Activated CD4-positive, alpha-beta T cell treated with anti-CD3 and anti-CD28 coated beads, Interleukin-2, amount 50 U/mL, for 24 hours (primary cell): ENCODE results near the gene SP6.
A peak's percentile ranks its signal among the peaks of the same experiment; 100 is the strongest.

Source experiments
- DNase-seq, 2 donors: peaks; one replicate each; pipeline ENCODE4 v3.0.0-alpha.2; 2020; ENCODE audit warnings: low read depth in 1 of 2, low spot score in 1 of 2

Gene SP6

DNA sequence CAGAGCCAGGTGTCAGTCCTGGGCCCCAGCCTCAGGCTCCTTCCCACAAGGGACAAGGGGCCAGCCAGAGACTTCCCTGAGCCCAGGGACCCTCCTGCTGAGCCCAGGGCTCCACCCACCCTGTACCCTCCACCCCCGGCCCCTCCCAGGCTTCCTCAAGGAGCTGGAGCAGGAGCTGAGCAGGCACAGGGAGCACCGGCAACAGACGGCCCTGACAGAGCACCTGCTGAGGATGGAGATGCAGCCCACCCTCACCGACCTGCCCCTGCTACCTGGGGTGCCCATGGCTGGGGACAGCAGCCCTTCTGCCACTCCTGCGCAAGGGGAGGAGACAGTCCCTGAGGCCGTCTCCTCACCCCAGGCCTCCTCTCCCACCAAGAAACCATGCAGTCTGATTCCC, 14.4 kb downstream of the SP6 start:
- DNase-seq: no peak

DNA sequence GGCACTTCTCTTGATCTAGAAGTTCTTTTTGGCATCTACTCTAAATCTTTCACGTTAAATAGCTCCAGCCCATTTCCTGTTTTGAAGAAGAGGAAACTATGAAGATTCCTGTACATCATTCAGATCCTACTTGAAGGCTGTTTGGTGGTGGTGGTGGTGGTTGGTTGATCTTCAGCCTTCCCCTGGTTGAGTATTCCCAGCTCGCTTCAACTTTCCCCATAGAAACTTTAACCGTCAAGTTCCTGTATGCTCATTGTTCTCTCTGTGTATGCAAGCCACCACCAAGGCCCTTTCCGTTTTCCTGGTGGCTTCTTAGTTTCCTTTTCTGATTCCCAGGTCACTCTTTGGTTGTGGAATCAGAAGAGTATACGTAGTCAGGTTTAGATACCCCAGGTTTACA, 16.2 kb downstream of the SP6 start:
- no peak for DNase-seq

DNA sequence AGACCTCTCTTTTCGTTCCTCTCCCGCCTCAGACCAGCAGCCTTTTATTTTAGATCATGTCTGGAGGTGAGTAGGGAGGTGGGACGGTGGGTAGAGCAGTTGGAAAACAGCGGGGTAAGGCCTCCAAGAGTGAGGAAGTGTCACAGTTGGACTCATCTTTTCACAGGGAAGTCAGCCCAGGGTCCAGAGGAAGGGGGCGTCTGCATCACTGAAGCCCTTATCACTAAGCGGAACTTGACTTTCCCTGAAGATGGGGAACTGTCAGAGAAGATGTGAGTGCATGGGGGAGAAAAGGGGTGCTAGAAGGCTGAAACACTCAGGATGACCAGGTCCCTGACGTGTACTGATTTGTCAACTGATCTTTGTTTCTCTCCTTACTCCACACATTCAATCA, 19.0 kb downstream of the SP6 start:
- DNase-seq: no peak

DNA sequence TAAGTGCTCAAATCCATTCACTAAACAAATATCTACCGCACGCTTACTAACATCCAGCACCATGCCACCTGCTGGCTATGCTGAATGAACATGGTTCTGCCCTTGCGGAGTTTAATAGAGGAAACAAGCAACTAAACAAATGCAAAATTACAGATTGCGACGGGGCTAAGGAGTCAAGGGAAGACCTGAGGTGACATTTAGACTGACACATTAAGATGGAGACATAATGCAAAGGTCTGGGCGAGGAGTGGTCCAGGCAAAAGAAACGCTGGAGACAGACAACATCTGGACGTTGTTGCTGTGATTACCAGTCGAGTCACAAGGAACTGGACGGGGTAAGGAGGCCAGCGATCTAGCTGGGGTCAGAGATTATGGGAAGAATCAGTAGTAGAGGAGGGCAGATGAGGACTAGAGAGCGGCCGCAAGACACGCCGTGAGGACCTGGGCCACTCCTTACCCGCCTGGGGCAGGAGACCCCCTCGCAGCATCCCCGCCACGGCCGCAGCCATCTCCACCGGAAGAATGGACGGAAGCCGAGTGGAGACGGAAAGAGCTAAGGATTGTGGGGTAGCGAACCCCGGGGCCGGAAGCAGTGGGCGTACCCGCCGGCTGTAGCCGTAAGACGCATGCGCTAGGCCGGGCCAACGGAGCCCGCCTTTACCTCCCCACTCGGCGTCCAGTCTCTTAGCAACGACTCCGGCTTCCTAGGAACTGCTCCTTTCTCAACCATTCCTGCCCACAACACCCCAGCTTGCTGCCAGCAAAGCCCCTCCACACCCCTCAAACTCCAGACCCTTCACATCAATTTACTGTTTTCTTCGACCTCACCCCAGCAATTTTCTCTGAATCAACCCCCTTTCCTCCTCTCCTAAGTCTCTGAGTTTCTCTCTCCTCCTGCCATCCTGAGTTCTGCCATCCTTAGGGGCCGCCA, 19.7 kb downstream of the SP6 start, which contains the start of the genes LRRC46 and MRPL10:
TSS of gene LRRC46 (plus strand) at position 668 of the 931 bp plus-strand sequence. CDS start 320 bp downstream, outside the sequence.
TSS of gene MRPL10 (minus strand) at position 539 of the 931 bp plus-strand sequence. CDS start at position 509, 30 bp downstream.
- peak; percentile 89 to 90 for DNase-seq

GRCh38 chr17:47830396-47831002, 20.5 kb downstream of the SP6 start:
- no peak for DNase-seq

DNA sequence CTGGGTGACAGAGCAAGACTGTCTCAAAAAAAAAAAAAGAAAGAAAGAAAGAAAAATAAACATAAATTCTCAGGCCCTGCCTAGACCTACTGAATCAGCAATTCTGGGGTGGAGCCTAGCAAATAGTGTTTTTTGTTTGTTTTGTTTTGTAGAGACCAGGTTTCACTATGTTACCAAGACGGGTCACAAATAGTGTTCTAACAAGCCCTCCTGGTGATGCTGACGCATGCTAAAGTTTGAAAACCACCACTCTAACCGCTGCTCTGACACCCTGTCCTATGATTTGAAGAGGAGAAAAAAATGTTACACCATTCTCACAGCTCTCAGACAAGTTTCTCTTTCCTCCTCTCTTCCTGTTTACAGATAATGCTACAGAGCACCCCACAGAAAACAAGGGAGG, 21.1 kb downstream of the SP6 start:
- no peak for DNase-seq

DNA sequence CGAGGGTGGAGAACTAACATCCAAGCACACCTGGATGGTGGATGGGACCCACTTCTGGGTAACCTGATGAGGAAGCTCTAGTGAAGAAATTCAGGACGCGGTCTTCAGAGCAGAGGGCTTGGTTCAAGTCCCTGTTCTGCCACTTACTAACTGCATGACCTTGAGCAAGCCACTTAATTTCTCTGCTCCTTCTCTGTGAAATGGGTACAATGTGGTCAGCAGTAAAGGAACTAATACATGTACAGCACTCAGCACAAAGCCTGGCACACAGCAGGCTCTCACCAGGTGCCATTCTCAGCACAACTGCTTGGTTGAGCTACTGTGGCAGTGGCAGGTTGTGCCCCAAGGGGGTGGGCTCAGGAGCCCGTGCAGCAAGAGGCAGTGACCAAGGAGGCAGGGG, 27.4 kb downstream of the SP6 start:
- DNase-seq: no peak

DNA sequence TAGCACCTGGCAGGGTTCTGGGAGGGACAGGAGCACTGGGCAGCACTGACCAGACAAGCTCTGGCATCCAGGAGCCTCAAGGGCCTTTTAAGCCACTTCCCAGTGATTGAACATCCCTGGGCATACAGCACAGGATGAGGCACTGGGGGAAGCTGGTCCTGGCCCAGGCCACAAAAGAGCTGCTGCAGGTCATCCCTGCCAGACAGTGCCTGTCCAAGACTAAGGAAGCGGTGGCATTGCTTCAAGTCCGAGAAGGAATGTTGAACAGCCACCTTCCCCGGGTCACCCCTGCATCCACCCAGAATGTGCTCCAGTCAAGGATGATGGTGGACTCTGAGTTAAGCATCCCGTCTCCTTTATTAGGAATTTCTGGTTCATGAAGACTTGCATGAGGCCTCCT, 28.2 kb downstream of the SP6 start:
- no peak for DNase-seq

GRCh38 chr17:47821424-47822391, 29.3 kb downstream of the SP6 start, which contains the start of gene OSBPL7:
TSS of gene OSBPL7 (minus strand) at chr17:47821794. CDS start at chr17:47820278, 1,516 bp downstream.
- peak; percentile 28 to 60 for DNase-seq

DNA sequence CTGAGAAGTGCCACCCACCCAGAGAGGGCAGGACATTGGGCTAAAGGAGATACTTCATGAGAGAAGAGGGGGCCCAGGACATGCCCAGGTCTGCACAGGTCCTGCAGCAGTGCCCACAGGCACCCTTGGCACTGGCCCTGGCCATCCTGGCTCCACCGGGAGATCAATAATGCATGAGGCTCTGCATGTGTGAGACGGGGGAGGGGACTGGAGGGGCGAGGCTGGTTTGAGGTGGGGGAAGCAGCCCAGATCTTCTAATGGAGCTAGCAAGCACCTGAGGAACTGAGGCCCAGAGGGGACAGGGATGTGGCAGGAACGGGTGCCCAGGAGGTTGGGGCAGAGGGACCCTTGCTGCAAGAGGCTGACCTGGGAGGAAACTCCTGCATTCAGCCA, 29.9 kb downstream of the SP6 start:
- DNase-seq: no peak

DNA sequence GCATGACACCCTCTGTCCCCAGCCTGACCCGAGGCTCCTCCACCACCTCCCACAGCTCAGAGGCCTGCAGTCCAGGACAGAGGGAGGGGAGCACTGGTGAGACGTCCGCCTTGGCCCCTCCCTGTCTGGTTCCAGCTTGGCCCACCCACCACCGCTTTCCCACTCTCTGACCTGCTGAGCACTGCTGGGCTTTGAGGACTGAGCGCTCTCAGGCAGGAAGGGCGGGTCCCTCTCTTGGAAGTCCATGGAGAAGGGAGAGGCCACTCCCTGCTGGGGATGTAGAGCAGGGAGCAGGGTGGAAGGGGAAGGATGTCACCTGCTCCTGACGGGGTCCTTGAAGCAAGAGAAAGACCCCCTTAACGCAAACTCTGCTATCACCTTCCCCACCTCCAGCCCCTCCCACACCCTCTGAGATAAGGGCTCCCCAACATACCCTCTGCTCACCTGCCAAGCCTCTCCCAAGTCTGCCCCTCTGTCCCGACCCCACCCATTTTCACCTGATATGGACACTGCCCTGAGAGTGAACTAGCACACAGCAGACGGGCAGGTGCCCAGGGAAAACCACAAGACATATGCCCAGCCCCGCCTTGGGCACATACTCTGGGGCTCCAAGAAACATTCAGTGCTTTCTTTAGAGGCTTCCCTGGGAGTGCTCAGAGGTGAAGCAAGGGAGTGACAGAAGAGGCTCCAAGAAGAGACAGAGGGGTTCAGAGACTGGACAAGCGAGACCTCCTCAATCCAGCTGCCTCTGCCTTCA, 30.8 kb downstream of the SP6 start:
- DNase-seq: no peak

- DNase-seq: no peak
Measured at GRCh38 chr17:47819475-47819874, 31.5 kb downstream of the SP6 start.

DNA sequence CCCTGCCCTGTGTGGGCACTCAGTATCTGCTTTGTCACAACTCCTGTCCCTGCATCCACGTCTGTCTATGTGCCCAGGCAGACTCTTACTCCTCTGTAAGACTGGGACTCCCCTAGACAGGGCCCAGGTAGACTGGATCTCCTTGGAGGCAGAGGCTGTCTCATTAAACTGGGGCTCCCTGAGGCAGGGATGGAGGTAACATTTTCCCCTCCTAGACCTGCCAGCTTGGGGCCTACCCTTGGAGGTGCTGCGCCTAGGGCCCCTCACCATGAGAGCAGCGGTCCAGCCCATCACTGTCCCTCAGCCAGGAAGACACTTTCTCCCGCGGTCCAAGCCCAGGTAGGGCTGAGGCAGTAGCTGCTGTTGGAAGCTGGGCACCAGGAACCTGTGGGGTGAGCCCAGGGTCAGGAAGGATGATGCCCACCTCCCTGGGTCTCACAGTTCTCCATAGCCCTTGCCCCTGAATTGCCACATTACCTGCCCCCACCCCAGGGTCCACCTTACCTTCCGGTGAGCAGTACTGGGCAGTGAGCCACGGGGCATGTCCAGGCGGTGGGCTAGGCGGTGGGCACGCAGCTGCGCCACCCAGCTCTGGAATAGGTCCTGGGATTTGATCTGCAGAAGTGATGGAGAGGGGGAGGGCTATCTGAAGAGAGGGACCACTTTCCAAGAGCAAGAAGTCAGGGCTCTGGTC, 32.8 kb downstream of the SP6 start:
- DNase-seq: no peak

DNA sequence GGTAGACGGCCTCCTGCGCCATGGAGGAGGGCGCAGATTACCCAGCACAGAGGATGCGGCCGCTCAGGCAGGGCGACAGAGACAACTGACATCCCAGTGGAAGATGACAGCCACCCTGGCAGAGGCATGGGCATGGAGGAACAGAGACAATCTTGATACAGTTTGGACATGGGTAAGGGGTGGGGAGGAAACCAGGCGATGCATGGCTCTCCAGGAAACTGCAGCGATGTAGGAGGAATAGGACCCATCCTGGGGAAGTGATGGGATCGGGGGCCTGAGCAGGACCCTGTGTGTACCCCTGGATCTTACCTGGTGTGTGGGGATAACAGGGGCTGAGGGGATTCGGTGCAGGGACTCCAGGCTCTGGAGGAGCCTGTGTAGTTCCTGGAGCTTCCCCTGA, 34.0 kb downstream of the SP6 start:
- DNase-seq: no peak

DNA sequence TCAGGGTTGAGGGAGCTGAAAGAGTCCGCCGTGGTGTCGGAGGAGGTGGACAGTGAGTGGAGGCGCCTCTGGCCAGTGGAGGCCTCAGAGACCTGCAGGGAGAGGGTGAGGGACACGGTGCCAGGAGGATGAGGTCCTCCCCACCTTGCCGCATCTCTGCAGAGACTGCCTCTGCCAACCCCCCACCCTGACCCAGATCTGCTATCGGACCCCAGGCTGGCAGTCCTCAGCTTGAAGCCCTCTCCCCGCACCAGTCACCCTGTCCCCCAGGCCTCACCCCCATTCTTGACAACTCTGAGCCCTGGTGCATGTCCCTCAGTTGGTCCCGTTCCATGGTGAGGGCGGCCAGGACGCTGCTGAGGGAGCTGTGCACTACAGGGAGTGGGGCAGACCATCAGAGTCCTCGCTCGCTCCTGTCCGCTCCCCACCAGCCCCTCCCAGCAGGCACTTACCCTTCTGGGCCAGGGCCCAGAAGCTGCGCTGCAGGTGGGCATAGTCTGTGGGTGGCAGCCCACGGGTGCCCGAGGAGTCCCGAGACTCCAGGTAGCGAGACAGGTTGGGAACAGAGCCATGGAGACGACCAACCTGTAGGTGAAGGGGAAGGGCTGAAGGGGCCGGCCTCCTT, 34.7 kb downstream of the SP6 start:
- no peak for DNase-seq

DNA sequence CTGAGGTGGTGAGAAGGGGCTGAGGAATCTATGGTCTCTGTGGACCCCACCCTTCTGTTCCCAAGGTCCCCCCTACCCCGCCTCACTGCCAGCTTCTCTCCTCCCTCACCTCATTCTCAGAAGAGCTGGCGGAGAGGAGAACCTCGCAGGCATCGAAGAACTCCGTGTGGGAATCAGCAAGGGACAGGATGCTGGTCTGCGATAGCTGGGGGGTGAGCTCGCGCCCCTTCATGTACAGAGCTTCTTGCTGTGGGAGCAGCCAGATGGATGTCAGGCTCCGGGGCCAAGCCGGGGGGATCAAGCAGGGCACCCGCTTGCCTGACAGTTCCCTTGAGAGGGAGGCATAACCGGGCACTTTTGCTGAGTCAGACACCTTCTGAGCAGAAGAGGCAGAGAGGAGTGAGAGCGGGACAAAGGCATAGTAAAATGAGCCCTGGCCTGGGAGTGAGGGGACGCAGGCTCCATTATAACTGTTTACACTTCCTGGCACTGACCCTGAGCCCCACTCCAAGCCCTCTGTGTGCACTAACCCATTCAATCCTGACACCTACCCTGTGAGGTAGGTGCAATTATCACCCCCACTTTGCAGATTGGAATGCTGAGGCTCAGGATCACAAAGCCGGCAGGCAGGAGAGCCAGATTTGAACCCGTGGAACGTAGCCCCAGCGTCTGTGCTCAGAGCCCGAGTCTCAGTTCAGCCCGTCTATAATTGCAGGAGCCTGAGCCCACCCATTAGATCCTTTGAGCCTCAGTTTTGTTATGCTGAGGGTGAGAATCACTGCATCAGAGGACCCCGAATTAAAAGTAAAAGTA, 35.7 kb downstream of the SP6 start:
- DNase-seq: no peak

- no peak for DNase-seq
Measured at GRCh38 chr17:47813512-47814031, 37.4 kb downstream of the SP6 start.

GRCh38 chr17:47813077-47813476, 37.9 kb downstream of the SP6 start:
- no peak for DNase-seq
